GM19193 (cell line): Measurements from ENCODE around the gene SRPK1.

Experiments used
- POLR2A ChIP-seq: IDR thresholded peaks from 4 replicates; pipeline ENCODE4 v1.6.1; 2011; ENCODE audit not compliant: insufficient read depth, insufficient read length; ENCODE audit errors: extremely low read depth

Gene SRPK1

DNA sequence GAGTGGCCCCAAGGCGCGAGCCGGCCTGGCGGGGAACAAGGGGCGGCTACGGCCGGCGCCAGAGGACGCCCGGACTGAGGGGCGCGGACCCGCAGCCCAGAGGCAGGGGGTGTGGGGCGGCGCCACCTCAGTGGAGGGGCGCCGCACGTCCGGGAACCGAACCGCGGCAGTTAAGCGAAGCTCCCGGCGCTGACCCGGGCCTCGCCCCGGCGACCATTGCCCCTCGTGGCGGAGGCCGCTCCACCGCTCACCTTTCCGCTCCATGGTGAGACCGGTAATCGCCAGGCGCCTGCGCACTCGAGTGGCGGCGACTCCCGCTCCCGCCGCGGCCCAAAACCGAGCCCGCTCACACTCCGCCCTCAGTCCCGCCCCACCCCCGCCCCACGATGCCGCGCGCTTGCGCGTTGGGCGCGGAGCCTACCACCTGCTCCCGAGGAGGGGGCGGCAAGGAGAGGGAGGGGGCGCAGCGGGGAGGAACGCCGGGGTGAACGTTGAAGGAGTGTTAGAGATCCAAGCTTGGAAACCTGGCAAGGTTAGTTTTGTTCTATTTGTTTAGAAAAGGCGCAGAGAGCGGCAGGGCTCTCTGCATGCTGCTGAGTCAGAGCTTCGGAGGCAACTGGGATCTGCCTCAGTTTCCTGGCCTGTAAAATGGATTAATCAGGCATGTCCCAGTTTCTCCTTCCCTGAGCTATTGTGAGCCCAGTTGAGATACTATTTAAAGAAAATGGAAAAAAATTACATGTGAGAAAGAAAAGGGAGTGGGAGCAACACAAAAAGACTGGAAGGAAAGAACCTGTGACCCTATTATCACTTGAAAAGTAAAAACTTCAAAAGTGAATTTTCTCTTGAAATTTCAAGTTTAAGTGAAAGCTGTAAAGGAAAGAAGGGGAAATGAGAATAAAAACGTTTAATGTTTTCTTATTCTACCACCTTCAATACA lies at the start of gene SRPK1:
SRPK1 (minus strand) TSS at position 306 of the 940 bp plus-strand sequence; CDS start at position 264, 42 bp downstream.
- peak; percentile 88 for TF ChIP-seq POLR2A

DNA sequence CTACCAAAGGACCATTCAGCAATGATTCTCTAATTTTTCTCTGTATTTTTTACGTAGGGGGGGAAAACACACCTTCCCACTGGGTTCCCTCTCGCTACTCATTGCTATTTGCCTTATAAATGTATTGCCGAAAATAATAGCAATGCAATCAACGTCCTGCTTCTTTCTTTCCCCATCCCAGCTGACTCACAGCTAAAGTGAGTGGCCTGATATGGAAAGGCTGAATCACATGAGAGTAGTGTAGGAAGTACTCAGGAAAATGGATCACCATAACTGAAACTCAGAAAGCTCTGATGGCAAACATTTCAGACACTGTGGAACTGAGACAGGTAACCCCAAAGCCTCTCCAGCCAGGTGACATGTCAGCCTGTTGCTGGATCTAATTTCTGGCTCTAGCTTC lies 49.3 kb upstream of the SRPK1 start:
- TF ChIP-seq POLR2A: no peak

DNA sequence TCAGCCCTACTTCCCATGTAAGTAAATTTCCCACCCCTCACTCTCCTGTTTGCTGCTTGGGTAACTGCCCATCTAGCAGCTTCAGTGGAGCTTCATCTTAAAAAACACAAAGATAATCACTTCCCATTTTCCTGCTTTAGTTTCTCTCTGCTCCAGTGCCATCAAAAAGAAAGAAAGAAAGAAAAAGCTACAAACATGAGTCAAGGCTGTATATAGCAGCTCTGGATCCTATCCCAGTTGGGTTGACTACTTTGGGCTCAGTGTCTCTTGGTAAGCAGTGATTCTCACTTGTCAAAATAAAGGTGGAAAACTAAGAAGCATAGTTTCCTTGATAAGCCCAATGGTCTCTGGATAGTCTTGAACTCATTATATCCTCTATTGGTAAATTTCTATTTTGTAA lies 48.7 kb upstream of the SRPK1 start:
- TF ChIP-seq POLR2A: no peak

DNA sequence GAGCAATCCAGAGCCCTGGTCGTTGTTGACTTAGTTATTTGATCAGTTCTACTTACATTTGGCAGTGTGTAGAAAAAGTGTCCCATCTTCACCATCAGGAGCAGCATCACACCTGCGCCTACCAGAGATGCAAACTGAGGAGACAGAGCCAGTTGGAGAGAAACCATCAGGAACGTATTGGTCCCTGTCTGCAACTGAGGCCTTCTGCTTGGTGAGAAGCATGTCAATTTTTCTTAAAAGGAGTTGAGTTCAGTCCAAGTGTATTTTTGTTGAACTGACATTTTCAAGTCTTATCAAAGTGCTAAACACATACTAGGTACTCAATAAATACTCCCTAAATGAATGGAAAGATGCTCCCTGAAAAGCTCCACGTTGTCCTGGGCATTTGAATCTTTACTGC lies 47.9 kb upstream of the SRPK1 start:
- no peak for TF ChIP-seq POLR2A

DNA sequence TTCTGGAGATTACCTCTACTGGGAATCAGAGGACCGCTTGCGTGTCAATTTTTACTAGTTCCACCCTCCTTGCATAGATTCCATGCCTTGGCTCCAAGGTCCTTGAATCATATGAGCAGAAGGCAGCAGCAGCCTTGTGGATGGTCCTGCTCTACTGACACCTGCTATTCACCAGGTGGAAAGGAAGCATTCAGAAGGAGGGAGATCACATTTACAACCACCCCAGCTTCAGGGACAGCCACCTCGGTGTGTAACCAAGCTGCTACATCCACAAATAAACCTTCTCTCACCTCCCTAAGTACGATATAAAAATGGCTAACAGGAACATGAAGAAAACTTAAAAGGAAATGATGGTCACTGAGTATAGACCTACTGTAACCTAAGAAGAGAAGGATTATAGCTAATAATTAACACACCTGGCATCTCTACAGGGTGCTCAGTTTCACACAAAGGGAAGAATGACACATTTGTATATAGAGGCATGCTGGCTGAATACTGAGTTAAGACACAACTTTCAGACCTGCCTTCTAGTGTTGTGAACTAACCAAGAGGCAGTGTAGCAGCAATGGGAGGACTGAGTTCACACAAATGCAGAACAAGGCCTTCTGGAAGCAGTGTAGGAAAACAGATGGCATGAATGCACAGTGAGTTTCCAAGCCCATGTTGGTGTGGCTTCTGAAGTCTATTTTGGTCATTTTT lies 46.3 kb upstream of the SRPK1 start:
- no peak for TF ChIP-seq POLR2A

DNA sequence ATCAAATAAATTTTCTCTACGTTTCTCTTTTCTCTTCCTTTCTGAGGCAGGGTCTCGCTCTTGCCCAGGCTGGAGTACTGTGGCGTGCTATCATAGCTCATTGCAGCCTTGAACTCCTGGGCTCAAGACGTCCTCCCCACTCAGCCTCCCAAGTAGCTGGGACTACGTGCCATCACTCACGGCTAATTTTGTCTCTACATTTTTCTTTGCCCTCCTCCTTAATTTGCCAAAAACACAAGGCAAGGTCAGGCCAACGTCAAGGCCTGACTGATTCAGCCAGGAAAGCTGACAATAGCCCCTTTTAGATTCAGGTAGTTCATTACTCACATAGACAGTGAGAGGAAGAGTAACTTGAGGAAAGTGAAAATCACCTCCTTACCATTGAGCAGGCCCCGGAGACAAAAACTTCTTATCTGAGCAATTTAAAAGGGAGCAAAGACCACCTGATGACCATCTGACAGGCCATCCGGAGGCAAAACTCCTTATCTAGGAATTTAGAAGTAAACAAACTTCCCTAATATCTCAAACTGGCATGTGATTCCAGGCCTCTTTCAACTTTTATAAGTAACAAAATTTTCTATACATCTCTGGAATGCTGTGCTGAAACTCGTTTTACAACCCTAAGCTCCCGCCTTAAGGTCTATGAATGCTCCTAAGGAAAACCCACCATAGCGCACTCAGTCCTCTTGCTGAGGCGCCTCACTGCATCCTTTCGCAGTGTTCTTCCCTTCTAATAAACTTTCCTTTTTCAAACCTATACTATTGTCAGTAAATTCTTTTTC lies 42.1 kb upstream of the SRPK1 start:
- TF ChIP-seq POLR2A: no peak

DNA sequence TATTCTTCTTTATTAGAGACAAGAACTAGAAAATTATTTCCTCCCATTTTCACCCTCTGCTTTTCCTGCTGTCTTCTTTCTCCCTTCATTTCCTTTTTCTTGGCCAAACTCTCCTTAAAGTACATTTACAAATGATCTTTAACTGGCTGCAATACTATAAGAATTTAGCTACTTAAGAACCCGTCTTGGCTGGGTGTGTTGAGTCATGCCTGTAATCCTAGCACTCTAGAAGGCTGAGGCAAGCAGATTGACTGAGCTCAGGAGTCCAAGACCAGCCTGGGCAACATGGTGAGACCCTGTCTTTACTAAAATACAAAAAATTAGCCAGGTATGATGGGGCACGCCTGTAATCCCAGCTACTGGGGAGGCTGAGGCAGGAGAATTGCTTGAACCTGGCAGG lies 39.3 kb upstream of the SRPK1 start:
- TF ChIP-seq POLR2A: no peak

DNA sequence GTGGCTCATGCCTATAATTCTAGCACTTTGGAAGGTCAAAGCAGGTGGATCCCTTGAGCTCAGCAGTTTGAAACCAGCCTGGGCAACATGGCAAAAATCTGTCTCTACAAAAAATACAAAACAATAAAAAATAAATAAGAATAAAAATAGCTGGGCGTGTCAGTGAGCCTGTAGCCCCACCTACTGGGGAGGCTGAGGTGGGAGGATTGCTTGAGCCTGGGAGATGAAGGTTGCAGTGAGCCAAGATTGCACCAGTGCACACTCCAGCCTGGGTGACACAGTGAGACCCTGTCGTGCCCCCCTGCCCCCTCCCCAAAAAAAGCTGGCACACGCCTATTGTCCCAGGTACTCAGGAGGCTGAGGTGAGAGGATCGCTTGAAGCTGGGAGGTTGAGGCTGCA lies 35.1 kb upstream of the SRPK1 start:
- TF ChIP-seq POLR2A: no peak

DNA sequence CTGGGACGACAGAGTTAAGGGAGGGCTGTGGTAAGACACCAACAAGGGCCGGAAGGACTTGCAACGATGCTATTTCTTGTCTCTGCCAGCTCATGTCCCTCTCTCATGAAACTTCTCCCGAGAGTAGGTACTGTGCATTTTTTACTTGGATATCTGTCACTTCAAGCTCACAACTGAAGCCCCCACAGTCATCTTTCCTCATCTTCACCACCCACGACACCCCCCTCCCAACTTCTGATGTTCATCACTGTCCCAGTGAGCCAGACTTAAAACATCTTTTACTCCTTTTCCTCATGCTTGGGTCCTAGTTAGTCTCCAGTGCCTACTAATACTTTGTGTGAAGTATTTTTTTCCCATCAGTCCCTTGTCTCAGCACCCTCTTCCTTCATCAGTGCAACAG lies 34.6 kb upstream of the SRPK1 start:
- TF ChIP-seq POLR2A: no peak

DNA sequence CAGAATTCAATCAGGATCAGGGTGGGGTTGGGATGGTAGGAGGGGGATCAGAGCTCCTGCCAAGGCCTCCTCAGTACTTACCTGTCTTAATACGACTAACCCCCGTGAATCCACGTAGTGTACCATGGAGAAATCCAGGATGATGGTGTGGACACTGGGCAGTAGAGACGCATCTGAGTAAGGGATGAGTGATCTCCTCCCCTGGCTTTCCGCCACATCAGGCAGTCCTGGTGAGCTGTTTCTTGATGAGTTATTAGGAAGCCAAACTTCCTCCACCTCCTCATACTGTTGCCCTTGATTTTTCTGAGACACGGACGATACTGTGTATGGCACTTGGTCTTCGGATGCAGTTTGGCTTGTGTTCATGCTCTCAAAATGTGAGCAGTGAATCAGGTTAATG lies 34.2 kb upstream of the SRPK1 start:
- no peak for TF ChIP-seq POLR2A

DNA sequence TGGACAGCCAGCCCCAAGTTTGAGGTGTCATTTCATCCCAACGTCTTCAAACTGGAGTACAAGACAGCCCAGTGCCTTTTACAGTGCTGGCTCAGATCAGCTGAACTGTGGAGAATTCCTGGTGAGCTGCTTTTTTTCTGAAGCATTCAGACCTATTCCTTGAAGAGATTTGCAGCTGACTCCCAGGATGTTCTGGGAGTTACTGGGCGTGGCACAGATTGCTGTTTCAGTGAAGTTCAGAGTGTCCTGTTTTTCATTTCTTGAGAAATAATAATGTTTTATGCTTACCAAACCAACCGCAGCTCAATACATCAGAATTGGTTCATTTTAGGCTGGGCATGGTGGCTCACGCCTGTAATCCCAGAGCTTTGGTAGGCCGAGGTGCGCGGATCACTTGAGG lies 33.4 kb upstream of the SRPK1 start:
- TF ChIP-seq POLR2A: no peak

DNA sequence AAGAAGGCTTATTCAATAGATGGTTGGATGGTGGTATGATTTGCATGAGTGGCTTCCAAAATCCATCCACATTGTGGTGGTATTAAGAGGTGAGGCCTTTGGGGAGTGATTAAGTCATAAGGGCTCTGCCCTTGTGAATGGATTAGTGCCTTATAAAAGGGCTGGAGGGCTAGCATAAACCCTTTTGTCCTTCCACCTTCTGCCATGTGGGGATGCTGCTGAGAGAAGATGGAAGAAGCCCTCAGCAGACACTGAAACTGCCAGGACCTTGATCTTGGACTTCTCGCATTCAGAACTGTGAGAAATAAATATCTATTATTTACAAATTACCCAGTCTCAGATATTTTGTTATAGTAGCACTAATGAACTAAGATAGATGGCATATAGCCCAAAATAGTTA lies 27.8 kb upstream of the SRPK1 start:
- no peak for TF ChIP-seq POLR2A

DNA sequence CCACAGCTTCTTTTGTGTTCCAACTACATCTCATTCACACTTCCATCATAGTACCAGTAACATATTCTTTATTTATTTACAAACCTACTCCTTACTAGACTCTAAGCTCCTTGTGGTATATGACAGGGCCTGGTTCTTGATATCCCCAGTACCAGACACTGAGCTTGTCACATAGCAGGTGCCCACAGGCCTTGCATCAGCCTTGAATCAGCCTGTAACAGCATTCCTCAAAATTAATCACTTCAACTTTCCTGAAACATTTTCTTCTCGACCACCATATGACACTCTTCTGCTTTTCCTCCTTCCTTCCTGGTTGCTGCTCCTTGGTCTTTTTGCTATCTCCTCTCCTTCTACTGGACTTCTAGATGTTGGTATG lies 24.7 kb upstream of the SRPK1 start:
- TF ChIP-seq POLR2A: no peak

DNA sequence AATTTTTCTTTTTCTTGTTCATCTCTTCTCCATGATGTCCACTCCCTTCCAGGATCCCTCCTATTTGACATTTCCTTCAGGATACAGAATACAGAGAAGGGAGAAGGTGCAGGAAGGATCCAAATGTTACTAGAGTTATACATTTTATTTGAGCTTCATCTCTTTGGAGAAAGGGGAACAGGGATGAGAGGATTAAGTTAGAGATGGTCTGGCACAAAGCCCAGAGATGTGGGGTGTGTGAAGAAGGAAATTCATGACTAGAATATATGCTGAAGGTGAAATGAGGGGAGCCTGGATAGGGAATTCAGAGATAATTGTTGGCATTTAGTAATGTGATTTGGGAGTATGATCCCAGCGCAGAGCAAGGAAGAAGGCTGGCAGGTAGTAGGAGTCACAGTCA lies 22.5 kb upstream of the SRPK1 start:
- TF ChIP-seq POLR2A: no peak

DNA sequence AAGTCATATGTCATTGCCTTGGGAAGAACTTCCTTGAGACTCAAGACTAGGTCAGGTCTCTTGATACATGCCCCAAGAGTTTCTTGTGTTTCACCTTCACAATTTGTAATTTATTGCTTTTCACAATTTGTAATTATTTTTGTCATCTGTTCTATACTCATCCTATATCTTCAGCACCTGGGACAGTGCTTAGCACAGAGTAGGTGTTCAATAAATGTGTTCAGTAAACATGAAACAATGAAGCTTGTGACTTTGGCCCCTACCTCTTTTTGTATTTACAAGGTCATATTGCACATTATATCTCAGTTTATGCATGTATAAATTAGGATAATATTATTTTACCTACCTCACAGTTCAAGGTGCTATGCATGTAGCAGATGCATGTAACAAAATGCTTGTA lies 21.5 kb upstream of the SRPK1 start:
- no peak for TF ChIP-seq POLR2A
